ENCODE results near the gene GALNT18.

Gene GALNT18

DNA sequence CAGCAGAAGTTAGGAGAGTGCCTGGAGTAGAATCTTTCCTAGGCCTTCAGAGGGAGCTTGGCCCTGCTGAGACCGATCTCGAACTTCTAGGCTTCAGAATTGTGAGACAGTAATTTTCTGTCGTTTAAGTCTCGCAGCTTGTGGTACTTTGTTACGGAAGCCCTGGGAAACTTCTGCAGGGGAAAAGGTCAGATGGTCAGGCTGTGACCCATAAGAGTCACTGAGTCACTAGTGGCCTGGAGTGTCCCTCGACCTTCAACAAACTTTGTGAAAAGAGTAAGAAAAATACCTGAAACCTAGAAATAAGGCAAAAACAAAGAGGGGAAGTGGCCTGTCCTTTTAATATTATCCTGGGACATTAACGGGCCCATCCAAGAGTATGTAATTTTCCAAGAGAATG, 303.3 kb downstream of the GALNT18 start:
- Mint-ChIP-seq H3K4me1 (ENCODE audit: low read depth) (peaks cover 74% of the 10 kb centered on the region), H3K27ac (peak overlapping the region; percentile 97), H3K9me3 (peaks cover 28% of the 10 kb centered on the region), H3K36me3 (ENCODE audit: low read depth) (peaks cover 83% of the 10 kb centered on the region), H3K27me3 (no peaks in the 10 kb centered on the region), H3K4me3 (no peak overlapping the region)
- intact Hi-C loops (cut with micrococcal nuclease), result loop anchor here (2.0 kb wide), 2 partner anchors 52 to 98 kb away; no protein-coding TSS in a partner anchor

DNA sequence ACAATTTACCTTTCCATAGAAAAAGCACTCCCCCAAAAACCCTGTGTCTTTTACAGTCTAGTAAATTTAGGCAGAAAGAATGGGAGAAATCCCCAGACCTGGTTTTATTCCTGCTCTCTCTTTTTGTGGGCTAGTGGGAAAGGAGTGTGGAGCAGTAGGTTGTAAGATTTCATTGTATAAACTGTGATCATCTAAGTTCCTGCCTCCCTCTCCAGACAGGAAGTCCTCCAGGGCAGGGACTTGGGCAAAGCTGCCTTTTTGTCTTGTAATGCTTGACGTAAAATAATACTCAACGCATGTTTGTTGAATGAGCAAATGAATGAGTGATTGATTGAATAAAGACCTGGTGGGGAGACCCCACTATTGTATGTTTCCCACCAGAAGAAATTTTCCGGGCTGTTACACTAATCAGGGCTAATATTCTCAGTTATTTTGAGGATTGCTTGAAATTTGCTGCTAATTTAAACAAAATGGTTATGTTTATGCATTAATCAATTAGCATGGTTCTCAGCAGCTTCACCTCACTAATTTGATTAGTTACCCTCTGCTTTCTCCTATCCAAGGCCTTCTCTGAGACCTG, 305.1 kb downstream of the GALNT18 start:
- intact Hi-C loops (cut with micrococcal nuclease), result no loop called here
- H3K4me1 Mint-ChIP-seq (ENCODE audit: low read depth), result peaks cover 88% of the 10 kb centered on the region
- peaks cover 80% of the 10 kb centered on the region for H3K36me3 Mint-ChIP-seq (ENCODE audit: low read depth)
- no peak overlapping the region for H3K4me3 Mint-ChIP-seq
- no peaks in the 10 kb centered on the region for H3K27me3 Mint-ChIP-seq
- peaks cover 19% of the 10 kb centered on the region for H3K9me3 Mint-ChIP-seq
- peak overlapping the region; percentile 97 for H3K27ac Mint-ChIP-seq

- intact Hi-C loops (cut with micrococcal nuclease), result no loop called here
- Mint-ChIP-seq H3K27ac (peak overlapping the region; percentile 83), H3K27me3 (no peaks in the 10 kb centered on the region), H3K4me1 (ENCODE audit: low read depth) (peaks cover 90% of the 10 kb centered on the region), H3K4me3 (no peak overlapping the region), H3K36me3 (ENCODE audit: low read depth) (peaks cover 87% of the 10 kb centered on the region), H3K9me3 (peaks cover 36% of the 10 kb centered on the region)
These were observed 307.7 kb downstream of the GALNT18 start for GRCh38 chr11:11313902-11314692.

DNA sequence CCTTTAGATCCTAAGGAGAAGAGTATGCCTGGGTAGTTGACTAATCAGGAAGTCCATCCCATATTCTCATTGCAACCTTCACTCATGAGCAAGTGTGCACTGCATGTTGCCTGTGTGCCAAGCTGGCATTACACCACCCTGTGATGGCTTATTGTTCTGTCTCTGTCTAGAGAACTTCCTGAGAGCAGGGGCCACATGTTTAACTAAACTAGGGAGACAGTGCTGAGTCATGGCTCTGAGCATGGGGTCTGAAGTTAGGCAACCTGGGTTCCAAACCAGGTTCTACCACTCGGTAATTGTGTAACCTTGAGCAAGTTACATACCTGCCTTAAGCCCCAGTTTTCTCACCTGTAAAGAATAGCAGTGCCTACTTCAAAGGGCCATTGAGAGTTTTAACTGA, 308.4 kb downstream of the GALNT18 start:
- H3K27me3 Mint-ChIP-seq, result no peaks in the 10 kb centered on the region
- H3K4me1 Mint-ChIP-seq (ENCODE audit: low read depth), result peaks cover 90% of the 10 kb centered on the region
- peaks cover 43% of the 10 kb centered on the region for H3K9me3 Mint-ChIP-seq
- peaks cover 94% of the 10 kb centered on the region for H3K36me3 Mint-ChIP-seq (ENCODE audit: low read depth)
- intact Hi-C loops (cut with micrococcal nuclease), result no loop called here
- H3K27ac Mint-ChIP-seq, result peak overlapping the region; percentile 83
- H3K4me3 Mint-ChIP-seq, result no peak overlapping the region

DNA sequence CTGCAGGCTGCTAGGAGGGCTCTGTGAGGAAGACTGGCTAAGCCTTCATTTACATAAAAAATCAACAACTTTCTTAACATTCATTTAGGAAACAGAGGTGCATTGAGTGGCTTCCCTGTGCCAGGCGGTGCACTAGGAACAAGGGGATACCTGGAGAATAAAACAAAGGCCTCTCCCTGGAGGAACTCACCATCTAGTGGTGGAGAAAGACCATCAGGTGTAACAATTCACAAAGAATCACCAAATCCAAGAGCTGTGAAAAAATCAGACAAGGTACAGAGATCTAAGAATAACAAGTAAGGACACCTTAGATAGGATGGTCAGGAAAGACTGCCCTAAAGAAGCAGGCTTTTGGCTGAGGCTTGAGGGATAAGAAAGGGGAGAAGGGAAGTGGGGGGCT, 309.1 kb downstream of the GALNT18 start:
- H3K27ac Mint-ChIP-seq, result peak overlapping the region; percentile 83
- H3K36me3 Mint-ChIP-seq (ENCODE audit: low read depth), result peaks cover 94% of the 10 kb centered on the region
- intact Hi-C loops (cut with micrococcal nuclease), result no loop called here
- peaks cover 48% of the 10 kb centered on the region for H3K9me3 Mint-ChIP-seq
- peaks cover 87% of the 10 kb centered on the region for H3K4me1 Mint-ChIP-seq (ENCODE audit: low read depth)
- no peaks in the 10 kb centered on the region for H3K27me3 Mint-ChIP-seq
- H3K4me3 Mint-ChIP-seq, result no peak overlapping the region

- no peak overlapping the region for H3K4me3 Mint-ChIP-seq
- H3K27ac Mint-ChIP-seq, result peak overlapping the region; percentile 83
- peaks cover 42% of the 10 kb centered on the region for H3K9me3 Mint-ChIP-seq
- intact Hi-C loops (cut with micrococcal nuclease), result loop anchor here (1.0 kb wide), 1 partner anchor 8 kb away; no protein-coding TSS in a partner anchor
- no peaks in the 10 kb centered on the region for H3K27me3 Mint-ChIP-seq
- peaks cover 79% of the 10 kb centered on the region for H3K4me1 Mint-ChIP-seq (ENCODE audit: low read depth)
- H3K36me3 Mint-ChIP-seq (ENCODE audit: low read depth), result peaks cover 92% of the 10 kb centered on the region
These were observed 310.6 kb downstream of the GALNT18 start for GRCh38 chr11:11311169-11311568.

DNA sequence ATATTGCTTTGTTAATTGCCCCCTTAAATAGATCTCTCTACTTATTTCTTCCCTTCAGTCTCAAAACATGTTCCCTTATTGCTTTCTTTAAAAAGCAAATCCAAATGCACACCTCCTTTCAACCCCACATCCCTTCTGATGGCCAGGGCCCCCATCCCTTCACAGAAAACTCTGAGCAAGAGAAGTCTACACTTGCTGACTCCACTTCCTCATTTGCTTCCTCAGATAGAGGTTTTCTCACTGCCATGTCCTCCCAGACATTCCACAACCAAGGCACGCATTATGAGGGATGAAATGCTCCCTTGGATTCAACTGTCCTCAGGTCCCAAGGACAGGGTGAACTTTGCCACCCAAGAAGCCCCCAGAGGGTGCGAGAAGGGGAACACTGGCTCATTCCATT, 311.9 kb downstream of the GALNT18 start:
- peaks cover 42% of the 10 kb centered on the region for H3K9me3 Mint-ChIP-seq
- peak overlapping the region; percentile 83 for H3K27ac Mint-ChIP-seq
- H3K36me3 Mint-ChIP-seq (ENCODE audit: low read depth), result peaks cover 90% of the 10 kb centered on the region
- H3K27me3 Mint-ChIP-seq, result no peaks in the 10 kb centered on the region
- H3K4me1 Mint-ChIP-seq (ENCODE audit: low read depth), result peaks cover 67% of the 10 kb centered on the region
- H3K4me3 Mint-ChIP-seq, result no peak overlapping the region
- intact Hi-C loops (cut with micrococcal nuclease), result no loop called here

DNA sequence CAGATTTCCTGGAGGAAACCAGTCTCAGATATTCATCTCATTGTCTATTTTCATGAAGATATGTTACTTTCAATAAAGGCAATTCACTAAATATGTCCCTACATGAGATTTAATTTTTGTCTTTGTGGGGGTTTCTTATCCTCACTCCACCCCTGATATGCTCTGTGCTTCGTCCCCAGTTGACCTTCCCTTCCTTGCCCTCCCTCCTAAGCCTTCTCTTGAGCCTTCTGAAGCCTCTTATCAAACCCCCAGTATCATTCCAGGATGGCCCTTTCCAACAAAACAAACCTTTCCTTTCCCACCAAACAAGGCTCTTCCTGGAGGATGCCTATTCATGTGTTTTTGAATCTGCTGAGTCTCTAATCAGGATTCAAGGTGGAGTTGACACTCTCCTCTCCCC, 313.6 kb downstream of the GALNT18 start:
- intact Hi-C loops (cut with micrococcal nuclease), result no loop called here
- Mint-ChIP-seq H3K27me3 (peaks cover 1% of the 10 kb centered on the region), H3K4me3 (no peak overlapping the region), H3K36me3 (ENCODE audit: low read depth) (peaks cover 93% of the 10 kb centered on the region), H3K4me1 (ENCODE audit: low read depth) (peaks cover 60% of the 10 kb centered on the region), H3K27ac (peak overlapping the region; percentile 83), H3K9me3 (peaks cover 42% of the 10 kb centered on the region)

GRCh38 chr11:11306855-11307254, 314.9 kb downstream of the GALNT18 start:
- peaks cover 51% of the 10 kb centered on the region for H3K4me1 Mint-ChIP-seq (ENCODE audit: low read depth)
- H3K27me3 Mint-ChIP-seq, result peaks cover 4% of the 10 kb centered on the region

GRCh38 chr11:11304550-11304949, 317.3 kb downstream of the GALNT18 start:
- Mint-ChIP-seq H3K27ac (peak overlapping the region; percentile 37), H3K36me3 (ENCODE audit: low read depth) (peaks cover 93% of the 10 kb centered on the region), H3K9me3 (peaks cover 17% of the 10 kb centered on the region), H3K27me3 (peaks cover 17% of the 10 kb centered on the region), H3K4me3 (no peak overlapping the region), H3K4me1 (ENCODE audit: low read depth) (peaks cover 40% of the 10 kb centered on the region)
- intact Hi-C loops (cut with micrococcal nuclease), result no loop called here

More at GRCh38 chr11:11306855-11307254, 314.9 kb downstream of the GALNT18 start:
- Mint-ChIP-seq H3K9me3 (peaks cover 34% of the 10 kb centered on the region), H3K4me3 (no peak overlapping the region), H3K27ac (no peak overlapping the region), H3K36me3 (ENCODE audit: low read depth) (peaks cover 94% of the 10 kb centered on the region)
- intact Hi-C loops (cut with micrococcal nuclease), result no loop called here

DNA sequence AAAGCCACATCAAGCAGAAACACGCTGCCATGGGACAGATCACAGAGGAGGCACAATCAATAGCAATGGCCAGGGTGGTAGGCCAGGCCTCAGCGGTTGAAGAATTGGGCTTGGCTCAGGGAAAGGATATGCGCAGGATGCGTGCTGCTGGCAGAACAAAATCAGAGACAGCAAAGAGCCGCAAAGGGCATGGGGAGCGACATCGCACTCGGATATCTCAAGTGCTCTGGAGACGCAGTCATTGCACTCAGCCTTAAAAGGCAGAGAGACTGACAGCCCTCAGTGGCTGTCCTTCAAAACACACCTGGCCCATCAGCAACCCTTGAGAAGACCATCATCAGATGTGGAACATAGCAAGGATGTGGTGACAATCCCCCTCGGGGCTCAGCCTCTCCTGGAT, 319.2 kb downstream of the GALNT18 start:
- H3K36me3 Mint-ChIP-seq (ENCODE audit: low read depth), result peaks cover 91% of the 10 kb centered on the region
- no peak overlapping the region for H3K4me3 Mint-ChIP-seq

DNA sequence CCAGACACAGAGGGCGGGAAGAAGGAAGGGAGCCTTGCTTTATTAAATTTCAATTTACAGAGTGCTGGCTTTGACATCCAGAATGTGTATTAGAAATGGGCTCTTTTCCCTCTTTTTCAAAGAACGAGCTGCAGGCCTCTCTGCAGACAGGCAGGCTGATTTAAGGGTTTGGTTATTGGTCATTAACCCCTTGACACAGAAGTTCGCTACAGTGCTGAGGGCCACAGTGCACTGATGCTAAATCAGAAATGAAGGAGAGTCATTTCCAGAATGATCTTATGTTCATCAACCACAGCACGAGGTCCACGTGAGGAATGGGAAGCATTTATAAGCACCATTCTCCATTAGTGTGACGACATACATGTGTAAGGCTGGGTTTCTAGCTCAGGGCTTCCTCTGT, 320.6 kb downstream of the GALNT18 start:
- Mint-ChIP-seq H3K27me3 (peaks cover 32% of the 10 kb centered on the region), H3K4me3 (no peak overlapping the region), H3K27ac (peak overlapping the region; percentile 41), H3K36me3 (ENCODE audit: low read depth) (peaks cover 93% of the 10 kb centered on the region), H3K4me1 (ENCODE audit: low read depth) (peaks cover 21% of the 10 kb centered on the region), H3K9me3 (no peaks in the 10 kb centered on the region)
- intact Hi-C loops (cut with micrococcal nuclease), result no loop called here

More for the DNA sequence above, 319.2 kb downstream of the GALNT18 start:
- Mint-ChIP-seq H3K27me3 (peaks cover 24% of the 10 kb centered on the region), H3K27ac (peak overlapping the region; percentile 41), H3K9me3 (no peaks in the 10 kb centered on the region), H3K4me1 (ENCODE audit: low read depth) (peaks cover 25% of the 10 kb centered on the region)
- intact Hi-C loops (cut with micrococcal nuclease), result no loop called here

GRCh38 chr11:11297578-11297977, 324.2 kb downstream of the GALNT18 start:
- Mint-ChIP-seq H3K4me1 (ENCODE audit: low read depth) (peaks cover 23% of the 10 kb centered on the region), H3K36me3 (ENCODE audit: low read depth) (peaks cover 93% of the 10 kb centered on the region), H3K27ac (peak overlapping the region; percentile 16), H3K27me3 (peaks cover 53% of the 10 kb centered on the region), H3K9me3 (no peaks in the 10 kb centered on the region), H3K4me3 (no peak overlapping the region)
- intact Hi-C loops (cut with micrococcal nuclease), result no loop called here

DNA sequence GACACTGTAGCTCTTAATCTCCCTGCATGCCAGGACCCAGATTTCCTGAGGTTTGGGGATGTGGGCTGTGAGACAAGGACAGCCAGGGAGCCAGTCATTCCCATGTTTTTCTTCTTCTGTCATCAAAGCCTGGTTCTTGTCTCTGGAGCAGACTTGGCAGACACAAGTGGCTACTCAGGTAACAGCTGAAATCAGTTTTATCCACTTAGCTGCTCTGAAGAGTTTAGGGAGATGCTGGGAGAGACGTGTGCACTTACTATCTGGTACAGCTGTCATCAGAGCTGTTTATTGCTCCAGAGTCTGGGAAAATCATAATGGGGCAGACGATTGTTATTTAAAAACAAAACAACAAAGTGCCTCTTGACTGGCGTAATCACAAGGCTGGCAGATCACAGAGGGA, 325.4 kb downstream of the GALNT18 start:
- Mint-ChIP-seq H3K27ac (no peak overlapping the region), H3K36me3 (ENCODE audit: low read depth) (peaks cover 93% of the 10 kb centered on the region), H3K4me1 (ENCODE audit: low read depth) (peaks cover 30% of the 10 kb centered on the region), H3K27me3 (peaks cover 47% of the 10 kb centered on the region), H3K9me3 (no peaks in the 10 kb centered on the region), H3K4me3 (no peak overlapping the region)
- intact Hi-C loops (cut with micrococcal nuclease), result no loop called here

Data from dendritic cell treated with granulocyte-macrophage colony-stimulating factor and Interleukin-4, amounts not matched to agents 40 ng/mL and 50 ng/mL, for 4 days (primary cell).